Liver (tissue), 9 donors: ENCODE data around the gene LEMD2. TPM values are rescaled to one million over a fixed set of nuclear protein-coding genes. Genes with fewer than 3 reads are reported as not detected.

Experiments used
- DNase-seq: peaks from one replicate; pipeline ENCODE4 v3.0.0-alpha.2; 2017; ENCODE audit warnings: low spot score
- H3K27ac ChIP-seq, 2 donors: one replicate each; pipeline ENCODE4 v1.7.0; 2013; ENCODE audit warnings: inconsistent platforms in 2 of 2, low read length in 2 of 2, control low read depth in 1 of 2, low read depth in 1 of 2, mild to moderate bottlenecking in 1 of 2
- H3K27me3 ChIP-seq, 4 donors: one replicate each; pipeline versions ENCODE4 v1.6.1 to v1.7.0; 2013; ENCODE audit warnings: low read length in 3 of 4, inconsistent platforms in 1 of 4, mild to moderate bottlenecking in 1 of 4, moderate library complexity in 1 of 4; ENCODE audit not compliant: control insufficient read depth in 4 of 4, insufficient read depth in 4 of 4
- H3K36me3 ChIP-seq, 4 donors: one replicate each; pipeline versions ENCODE4 v1.6.1 to v1.7.0; 2013; ENCODE audit warnings: low read length in 3 of 4, mild to moderate bottlenecking in 3 of 4, low read depth in 1 of 4, moderate library complexity in 1 of 4; ENCODE audit not compliant: control insufficient read depth in 4 of 4, insufficient read depth in 3 of 4
- H3K4me1 ChIP-seq, 4 donors: one replicate each; pipeline versions ENCODE4 v1.6.1 to v1.7.0; 2013; ENCODE audit warnings: low read length in 3 of 4, mild to moderate bottlenecking in 3 of 4, moderate library complexity in 1 of 4; ENCODE audit not compliant: control insufficient read depth in 4 of 4, insufficient read depth in 4 of 4
- H3K4me3 ChIP-seq, 3 donors: one replicate each; pipeline versions ENCODE4 v1.6.1 to v1.7.0; 2013; ENCODE audit warnings: low read length in 3 of 3, control low read depth in 1 of 3, low read depth in 1 of 3, mild to moderate bottlenecking in 1 of 3
- H3K9ac ChIP-seq, 2 donors: one replicate each; pipeline ENCODE4 v1.7.0; 2013; ENCODE audit warnings: low read length in 2 of 2, mild to moderate bottlenecking in 2 of 2, moderate library complexity in 2 of 2, control low read depth in 1 of 2, low read depth in 1 of 2
- H3K9me3 ChIP-seq, 4 donors: one replicate each; pipeline versions ENCODE4 v1.6.1 to v1.7.0; 2013; ENCODE audit warnings: low read length in 3 of 4; ENCODE audit not compliant: control insufficient read depth in 4 of 4
- ATF3 ChIP-seq: IDR thresholded peaks from 2 replicates; pipeline ENCODE4 v1.6.1; 2016; ENCODE audit warnings: antibody characterized with exemption
- EGR1 ChIP-seq, 2 donors: IDR thresholded peaks; 2 replicates each; pipeline ENCODE4 v1.6.1; 2016 to 2018; ENCODE audit warnings: antibody characterized with exemption in 2 of 2, low read depth in 2 of 2
- FOXA1 ChIP-seq: IDR thresholded peaks from 2 replicates; pipeline ENCODE4 v1.6.1; 2016; ENCODE audit warnings: antibody characterized with exemption
- FOXA2 ChIP-seq: IDR thresholded peaks from 2 replicates; pipeline ENCODE4 v1.6.1; 2016; ENCODE audit warnings: antibody characterized with exemption
- GABPA ChIP-seq, 2 donors: IDR thresholded peaks in 1 of 2; conservative IDR thresholded peaks in 1 of 2; 2 replicates each; pipeline ENCODE4 v1.6.1; 2016; ENCODE audit warnings: antibody characterized with exemption in 2 of 2, mild to moderate bottlenecking in 1 of 2, moderate library complexity in 1 of 2
- HNF4A ChIP-seq, 2 donors: conservative IDR thresholded peaks; 2 replicates each; pipeline ENCODE4 v1.6.1; 2016; ENCODE audit warnings: antibody characterized with exemption in 2 of 2, mild to moderate bottlenecking in 2 of 2
- JUND ChIP-seq, 2 donors: IDR thresholded peaks; 2 replicates each; pipeline ENCODE4 v1.6.1; 2016; ENCODE audit warnings: antibody characterized with exemption in 2 of 2
- MAX ChIP-seq: IDR thresholded peaks from 2 replicates; pipeline ENCODE4 v1.6.1; 2016; ENCODE audit warnings: antibody characterized with exemption
- NR2F2 ChIP-seq: IDR thresholded peaks from 2 replicates; pipeline ENCODE4 v1.6.1; 2016; ENCODE audit warnings: antibody characterized with exemption
- RAD21 ChIP-seq, 2 donors: IDR thresholded peaks; 2 replicates each; pipeline ENCODE4 v1.6.1; 2016; ENCODE audit warnings: antibody characterized with exemption in 2 of 2, mild to moderate bottlenecking in 2 of 2
- REST ChIP-seq: IDR thresholded peaks from 2 replicates; pipeline ENCODE4 v1.6.1; 2016; ENCODE audit warnings: antibody characterized with exemption, mild to moderate bottlenecking
- RXRA ChIP-seq, 2 donors: IDR thresholded peaks; 2 replicates each; pipeline ENCODE4 v1.6.1; 2017 to 2018; ENCODE audit warnings: antibody characterized with exemption in 2 of 2, mild to moderate bottlenecking in 1 of 2
- TAF1 ChIP-seq: conservative IDR thresholded peaks from 2 replicates; pipeline ENCODE4 v1.6.1; 2016; ENCODE audit warnings: antibody characterized with exemption, mild to moderate bottlenecking
- ZBTB33 ChIP-seq: IDR thresholded peaks from 2 replicates; pipeline ENCODE4 v1.6.1; 2016; ENCODE audit warnings: antibody characterized with exemption
- WGBS: extraction: QIAGEN DNeasy Blood & Tissue Kit; methylation state at CpG from one replicate; pipeline ENCODE4 v1.1.7; 2013; 5-methylcytosine and 5-hydroxymethylcytosine counted together
- polyA plus RNA-seq, 2 donors: library from polyadenylated mRNA; stranded (reverse) in 1 of 2; unstranded in 1 of 2; fragments of 200-250 nt in 1 of 2; fragments of >200 nt in 1 of 2; fragmentation: Nextera tagmentation in 1 of 2; extraction: Ambion mirVana in 1 of 2; gene quantifications; one replicate each; pipeline versions ENCODE4 v1.2.1 to v1.2.3, GENCODE V29; 2013 to 2015
- total RNA-seq, 2 donors: library from RNA; depleted of rRNA; stranded (reverse); fragments of >200 nt; gene quantifications; one replicate each; pipeline ENCODE4 v1.2.3, GENCODE V29; 2014
- TF ChIP-seq, protein P1 (sequence below): fragments of 150-350 bp; IDR thresholded peaks from 2 replicates; pipeline ENCODE4 v1.5.1; 2017; ENCODE audit warnings: improper control_type of control experiment, low read depth, low read length; ENCODE audit not compliant: missing input control
- donor health status: healthy.
- donor health status: healthy.
- donor health status: healthy.
- donor health status: healthy.
- donor health status: healthy.

The LEMD2 gene
- total and polyA plus RNA-seq, 4 donors, result 6.5 to 23.1 (median 16.6) TPM

GRCh38 chr6:33822575-33823395 lies 33.9 kb upstream of the LEMD2 start:
- DNase-seq, result no peak
- peaks cover 0 to 3% (median 0%) of the 10 kb centered on the region in 4 donors for H3K4me1 ChIP-seq
- 60% methylated on average over 10 of the region's 10 CpGs for WGBS

DNA sequence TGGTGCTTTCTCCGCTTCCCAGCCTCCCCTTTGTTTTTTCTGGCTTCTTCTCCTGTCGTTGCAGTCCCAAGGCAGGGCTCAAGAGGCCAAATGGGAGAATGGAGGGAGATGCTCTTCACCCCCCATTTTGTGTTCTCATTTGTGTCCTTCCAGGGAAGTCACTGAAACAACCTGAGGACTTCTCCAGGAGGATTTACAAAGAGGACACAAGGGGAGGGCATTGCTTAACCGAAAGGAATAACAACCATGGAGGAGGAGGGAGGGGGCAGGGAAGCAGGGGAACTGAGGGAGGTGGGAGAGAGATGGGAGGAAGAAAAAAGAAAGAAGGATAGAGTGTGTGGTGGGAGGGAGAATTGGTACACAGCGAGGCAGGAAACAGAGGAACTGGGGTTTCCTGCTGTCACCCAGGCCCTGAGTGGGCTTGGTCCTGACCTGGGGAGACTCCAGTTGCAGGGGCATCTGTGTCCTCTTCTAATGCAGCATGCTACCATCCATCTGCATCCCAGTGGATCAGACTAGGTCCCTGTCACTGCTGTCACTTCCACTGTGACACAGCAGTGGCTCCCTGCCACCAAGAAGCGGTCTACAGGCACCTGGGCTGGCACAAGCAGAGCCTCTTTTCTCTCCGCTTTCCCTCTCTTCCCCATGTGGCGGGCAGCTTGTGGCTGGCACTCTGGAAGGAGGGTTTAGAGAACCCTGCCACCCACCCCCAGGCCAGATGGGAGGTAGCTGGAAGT lies 32.0 kb upstream of the LEMD2 start:
- no peaks in the 10 kb centered on the region for H3K9me3 ChIP-seq
- H3K4me3 ChIP-seq, result no peak overlapping the region
- H3K9ac ChIP-seq, result no peak overlapping the region
- H3K4me1 ChIP-seq, result peaks cover 0 to 3% (median 0%) of the 10 kb centered on the region in 4 donors
- no peak overlapping the region for H3K27ac ChIP-seq
- TF ChIP-seq REST, result no peak
- H3K27me3 ChIP-seq, result no peaks in the 10 kb centered on the region
- no peak for DNase-seq
- no peaks in the 10 kb centered on the region for H3K36me3 ChIP-seq
- WGBS, result 73% methylated on average over 7 of the region's 7 CpGs

More at GRCh38 chr6:33822575-33823395, 33.9 kb upstream of the LEMD2 start:
- Histone ChIP-seq H3K27me3 (no peaks in the 10 kb centered on the region), H3K36me3 (no peaks in the 10 kb centered on the region), H3K9ac (no peak overlapping the region), H3K9me3 (no peaks in the 10 kb centered on the region), H3K4me3 (no peak overlapping the region), H3K27ac (no peak overlapping the region)
- TF ChIP-seq MAX, result no peak
- no peak for TF ChIP-seq RAD21 (IDR thresholded peaks at IDR 0.05)
- no peak for TF ChIP-seq GABPA (IDR thresholded peaks at IDR 0.05 in 1 of 2, conservative IDR thresholded peaks at IDR 0.05 in 1 of 2)
- no peak for TF ChIP-seq FOXA2
- TF ChIP-seq, protein P1, sequence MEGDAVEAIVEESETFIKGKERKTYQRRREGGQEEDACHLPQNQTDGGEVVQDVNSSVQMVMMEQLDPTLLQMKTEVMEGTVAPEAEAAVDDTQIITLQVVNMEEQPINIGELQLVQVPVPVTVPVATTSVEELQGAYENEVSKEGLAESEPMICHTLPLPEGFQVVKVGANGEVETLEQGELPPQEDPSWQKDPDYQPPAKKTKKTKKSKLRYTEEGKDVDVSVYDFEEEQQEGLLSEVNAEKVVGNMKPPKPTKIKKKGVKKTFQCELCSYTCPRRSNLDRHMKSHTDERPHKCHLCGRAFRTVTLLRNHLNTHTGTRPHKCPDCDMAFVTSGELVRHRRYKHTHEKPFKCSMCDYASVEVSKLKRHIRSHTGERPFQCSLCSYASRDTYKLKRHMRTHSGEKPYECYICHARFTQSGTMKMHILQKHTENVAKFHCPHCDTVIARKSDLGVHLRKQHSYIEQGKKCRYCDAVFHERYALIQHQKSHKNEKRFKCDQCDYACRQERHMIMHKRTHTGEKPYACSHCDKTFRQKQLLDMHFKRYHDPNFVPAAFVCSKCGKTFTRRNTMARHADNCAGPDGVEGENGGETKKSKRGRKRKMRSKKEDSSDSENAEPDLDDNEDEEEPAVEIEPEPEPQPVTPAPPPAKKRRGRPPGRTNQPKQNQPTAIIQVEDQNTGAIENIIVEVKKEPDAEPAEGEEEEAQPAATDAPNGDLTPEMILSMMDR, result no peak
- no peak for TF ChIP-seq HNF4A (conservative IDR thresholded peaks at IDR 0.05)
- no peak for TF ChIP-seq TAF1
- TF ChIP-seq FOXA1, result no peak
- TF ChIP-seq JUND (IDR thresholded peaks at IDR 0.05), result no peak
- no peak for TF ChIP-seq ZBTB33
- TF ChIP-seq ATF3, result no peak
- no peak for TF ChIP-seq RXRA (IDR thresholded peaks at IDR 0.05)
- no peak for TF ChIP-seq EGR1 (IDR thresholded peaks at IDR 0.05; ENCODE audit: low read depth in 2 of 2)
- no peak for TF ChIP-seq NR2F2
